Measurements from ENCODE around the gene RGS12.

GRCh38 chr4:3304831-3305609 lies 12.2 kb downstream of the RGS12 start:
- TF ChIP-seq CTCF (IDR thresholded peaks at IDR 0.05; ENCODE audit: low read depth, low read length, poor library complexity, severe bottlenecking) (no peak), EZH2phosphoT487 (IDR thresholded peaks at IDR 0.05; ENCODE audit: borderline replicate concordance, low read length) (no peak)
